GM11168 (cell line): Measurements from ENCODE around the gene CREB3.

Experiments
- in situ Hi-C: fragments of 300-500 bp; cut with MboI; formaldehyde crosslinking; loops from one replicate; pipeline ENCODE4 v1.12.0; 2022; ENCODE audit warnings: low sequenced_read_pairs; ENCODE audit not compliant: unreplicated experiment

Gene CREB3, protein sequence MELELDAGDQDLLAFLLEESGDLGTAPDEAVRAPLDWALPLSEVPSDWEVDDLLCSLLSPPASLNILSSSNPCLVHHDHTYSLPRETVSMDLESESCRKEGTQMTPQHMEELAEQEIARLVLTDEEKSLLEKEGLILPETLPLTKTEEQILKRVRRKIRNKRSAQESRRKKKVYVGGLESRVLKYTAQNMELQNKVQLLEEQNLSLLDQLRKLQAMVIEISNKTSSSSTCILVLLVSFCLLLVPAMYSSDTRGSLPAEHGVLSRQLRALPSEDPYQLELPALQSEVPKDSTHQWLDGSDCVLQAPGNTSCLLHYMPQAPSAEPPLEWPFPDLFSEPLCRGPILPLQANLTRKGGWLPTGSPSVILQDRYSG

GRCh38 chr9:35732185-35732799, at the start of gene CREB3, which contains the start of gene TLN1:
Gene CREB3 (plus strand): TSS chr9:35732666. CDS start chr9:35732773, 107 bp downstream.
Gene TLN1 (minus strand): TSS chr9:35732195. CDS start chr9:35725694, 6,501 bp downstream.
- in situ Hi-C loops, result loop anchor here (25.0 kb wide), 1 partner anchor 670 kb away; the partner anchor contains the start of gene VCP

DNA sequence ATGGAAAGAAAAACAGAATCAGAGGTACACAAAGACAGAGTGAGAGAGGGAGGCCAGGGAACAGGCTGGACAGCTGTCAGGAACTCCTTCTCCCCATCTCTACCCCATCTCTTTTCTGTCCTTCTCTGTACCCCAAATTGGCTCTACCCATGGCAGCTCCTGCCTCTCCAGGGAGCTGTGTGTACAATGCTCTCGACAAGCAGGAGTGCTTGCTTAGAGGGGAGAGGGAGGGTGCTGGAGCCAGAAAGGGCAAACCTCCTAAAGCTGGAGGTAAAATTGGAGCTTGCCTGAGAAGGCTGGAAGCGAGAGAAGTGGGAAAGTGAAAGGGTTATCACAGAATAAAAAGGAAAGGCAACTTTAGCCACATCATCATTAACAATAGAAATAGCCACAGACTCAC, 49.1 kb upstream of the CREB3 start:
- in situ Hi-C loops, result no loop called here

- in situ Hi-C loops, result no loop called here
Observed at GRCh38 chr9:35684921-35685320, 47.5 kb upstream of the CREB3 start.

DNA sequence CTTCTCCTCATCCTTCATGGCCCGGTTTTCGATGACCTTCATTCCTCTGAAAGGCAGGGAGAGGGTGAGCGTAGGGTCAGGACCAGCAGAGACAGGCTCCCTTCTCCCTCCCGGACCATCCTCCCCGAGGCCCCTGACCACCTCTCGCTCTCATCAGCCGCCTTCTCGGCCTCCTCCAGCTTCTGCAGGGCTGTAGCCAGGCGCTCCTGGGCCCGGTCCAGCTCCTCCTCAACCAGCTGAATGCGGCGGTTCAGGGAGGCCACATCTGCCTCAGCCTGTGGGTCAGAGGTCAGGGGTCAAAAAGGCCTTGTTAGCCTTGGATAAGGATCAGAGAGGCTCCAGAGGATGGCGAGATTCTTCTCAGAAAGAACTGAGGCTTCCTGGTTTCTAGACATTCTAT, 47.0 kb upstream of the CREB3 start:
- in situ Hi-C loops, result no loop called here

GRCh38 chr9:35686222-35687203, 46.0 kb upstream of the CREB3 start:
- in situ Hi-C loops, result no loop called here

DNA sequence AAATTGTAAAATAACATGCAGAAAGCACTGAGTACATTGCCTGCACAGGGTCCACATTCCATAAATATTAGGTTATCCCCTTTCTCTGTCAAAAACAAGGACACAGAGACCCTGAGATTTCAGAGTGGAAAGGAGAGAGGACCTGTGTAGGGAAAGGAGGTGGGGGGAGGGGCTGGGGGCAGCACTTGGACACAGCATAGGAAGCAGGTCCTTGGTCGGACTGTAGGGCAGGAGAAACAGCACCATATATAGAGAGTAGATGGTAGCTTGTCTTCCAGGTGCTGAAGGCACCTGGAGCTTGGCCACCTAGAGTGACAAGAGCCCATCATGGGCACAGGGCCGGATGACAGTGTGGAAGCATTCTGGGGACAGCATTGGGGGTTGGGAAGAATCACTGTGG, 45.2 kb upstream of the CREB3 start:
- in situ Hi-C loops, result no loop called here

DNA sequence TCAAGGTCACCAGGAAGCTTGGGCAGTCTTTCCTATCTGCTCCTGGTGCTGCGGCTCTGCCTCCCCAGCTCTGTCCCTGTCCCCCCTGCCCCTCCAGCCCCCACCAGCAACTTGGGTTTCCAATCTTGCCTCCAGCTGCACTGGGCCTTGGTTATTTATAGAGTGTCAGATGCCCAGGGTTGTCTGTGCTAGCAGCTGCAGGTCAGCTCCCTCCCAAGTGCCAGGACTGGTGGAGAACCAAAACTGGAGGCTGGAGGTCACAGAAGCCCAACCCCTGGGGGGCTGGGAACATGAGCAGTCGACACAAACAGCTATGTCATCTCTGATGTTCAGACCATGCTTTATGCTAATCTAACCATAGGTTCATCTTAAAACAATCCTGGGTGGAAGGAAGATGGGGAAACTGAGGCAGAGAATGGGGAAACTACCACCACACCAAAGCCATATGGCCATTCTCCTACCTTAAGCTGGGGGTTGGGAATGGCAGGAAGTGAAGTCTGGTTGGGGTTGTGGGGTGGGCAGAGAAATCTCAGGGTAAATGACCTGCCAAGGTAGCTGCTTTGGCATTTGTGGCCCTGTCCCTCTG, 44.4 kb upstream of the CREB3 start:
- in situ Hi-C loops, result no loop called here

DNA sequence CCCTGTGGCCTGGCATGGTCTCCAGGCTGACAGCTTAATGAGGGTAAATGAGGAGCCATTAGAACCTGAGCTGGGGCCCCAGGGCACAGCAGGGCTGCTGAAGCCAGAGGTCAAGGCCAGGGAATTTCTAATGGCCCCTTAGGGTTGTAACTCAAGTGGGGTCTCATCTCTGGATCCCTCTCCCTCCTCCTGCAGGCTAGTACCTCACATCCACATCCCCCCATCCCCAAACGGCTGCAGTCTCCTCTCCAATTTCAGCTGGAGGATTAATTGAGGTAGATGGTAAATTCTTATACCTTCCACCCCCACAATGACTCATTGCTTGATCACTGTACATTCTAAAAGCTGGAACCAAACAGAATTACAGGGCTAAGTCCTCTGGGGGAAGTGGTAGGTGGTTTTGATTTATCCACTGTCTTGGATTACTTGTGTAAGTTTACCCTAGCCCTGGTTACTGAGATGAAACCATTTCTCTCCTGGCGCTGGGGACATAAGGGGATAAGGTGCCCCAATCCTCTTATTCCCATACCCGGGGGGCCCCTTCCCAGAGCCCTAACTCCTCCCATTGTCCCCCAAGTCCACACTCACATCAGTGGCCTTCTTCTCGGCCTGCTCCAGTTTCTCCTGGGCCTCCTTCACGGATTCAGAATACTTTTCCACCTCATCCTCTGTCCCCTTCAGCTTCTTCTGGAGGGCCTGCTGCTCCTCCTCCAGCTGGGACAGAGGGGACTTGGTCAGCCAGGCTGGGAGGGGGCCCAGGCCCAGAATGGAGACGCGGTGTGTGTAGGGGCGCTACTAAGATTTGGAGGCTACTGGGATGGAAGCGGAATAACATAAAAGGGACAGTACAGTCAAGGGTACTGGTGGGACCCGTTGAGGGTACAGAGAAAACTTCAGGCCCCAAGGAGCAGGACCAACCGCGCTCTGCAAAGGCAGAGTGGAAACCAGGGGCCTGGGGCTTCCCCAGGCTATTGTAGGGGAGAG, 43.6 kb upstream of the CREB3 start:
- in situ Hi-C loops, result no loop called here

- in situ Hi-C loops, result no loop called here
Observed at GRCh38 chr9:35689542-35690293, 42.7 kb upstream of the CREB3 start, which contains the start of gene TPM2. Gene TPM2 (minus strand): TSS chr9:35689925. CDS start chr9:35689817, 108 bp downstream.

DNA sequence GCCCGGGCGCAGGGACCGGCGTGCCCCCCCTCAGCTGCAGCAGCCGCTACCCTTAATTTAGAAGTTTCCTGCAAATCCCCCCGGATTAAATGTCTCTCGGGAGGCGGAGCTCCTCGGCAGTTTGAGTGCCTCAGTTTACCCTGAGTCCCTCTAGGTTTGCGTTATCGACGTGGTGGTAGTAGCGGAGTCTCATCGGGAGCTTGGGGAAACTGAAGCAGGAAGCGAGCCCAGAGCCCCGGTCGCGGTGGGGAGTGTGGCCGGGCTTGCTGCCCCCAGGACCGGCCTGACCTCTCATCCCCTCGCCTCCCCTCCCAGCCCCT, 42.2 kb upstream of the CREB3 start:
- in situ Hi-C loops, result no loop called here

GRCh38 chr9:35690614-35691333, 41.7 kb upstream of the CREB3 start:
- in situ Hi-C loops, result no loop called here

DNA sequence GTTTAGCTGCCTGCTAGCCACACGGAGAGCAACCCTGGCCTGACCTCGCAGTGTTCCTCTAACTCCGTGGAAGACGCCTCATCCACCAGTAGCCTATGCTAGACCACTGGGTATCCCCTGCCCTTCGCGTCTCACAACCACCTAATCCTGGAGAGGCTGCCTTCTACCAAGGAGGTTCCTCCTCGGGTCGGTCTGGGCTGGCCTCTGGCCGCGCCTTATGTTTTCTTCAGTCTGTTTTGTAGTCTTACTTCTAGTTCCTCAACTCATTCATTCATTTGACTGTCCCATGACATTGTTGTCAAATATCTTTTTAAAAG, 41.2 kb upstream of the CREB3 start:
- in situ Hi-C loops, result no loop called here

GRCh38 chr9:35691757-35692301, 40.6 kb upstream of the CREB3 start:
- in situ Hi-C loops, result no loop called here

- in situ Hi-C loops, result no loop called here
Observed at GRCh38 chr9:35695943-35696401, 36.5 kb upstream of the CREB3 start.

GRCh38 chr9:35696520-35697215, 35.8 kb upstream of the CREB3 start:
- in situ Hi-C loops, result no loop called here

DNA sequence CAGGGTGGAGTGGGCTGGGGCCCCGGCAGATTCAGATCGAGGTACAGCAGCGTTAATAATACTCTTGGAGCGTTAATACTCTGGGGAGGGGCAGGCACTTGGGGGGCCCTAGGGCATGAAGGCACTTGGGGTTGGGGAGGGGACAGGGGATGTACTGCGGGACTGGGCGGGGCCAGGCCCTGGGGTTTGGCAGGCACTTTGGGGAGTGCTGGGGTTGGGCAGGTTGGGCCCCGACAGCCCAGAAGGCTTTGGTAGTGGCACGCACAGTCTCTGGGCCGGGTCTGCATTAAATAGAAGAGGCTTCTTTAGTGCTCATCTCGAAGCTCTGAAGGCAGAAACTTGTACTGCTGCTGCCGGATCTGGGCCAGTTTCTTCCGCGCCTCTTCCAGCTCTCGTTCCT, 35.0 kb upstream of the CREB3 start:
- in situ Hi-C loops, result no loop called here

DNA sequence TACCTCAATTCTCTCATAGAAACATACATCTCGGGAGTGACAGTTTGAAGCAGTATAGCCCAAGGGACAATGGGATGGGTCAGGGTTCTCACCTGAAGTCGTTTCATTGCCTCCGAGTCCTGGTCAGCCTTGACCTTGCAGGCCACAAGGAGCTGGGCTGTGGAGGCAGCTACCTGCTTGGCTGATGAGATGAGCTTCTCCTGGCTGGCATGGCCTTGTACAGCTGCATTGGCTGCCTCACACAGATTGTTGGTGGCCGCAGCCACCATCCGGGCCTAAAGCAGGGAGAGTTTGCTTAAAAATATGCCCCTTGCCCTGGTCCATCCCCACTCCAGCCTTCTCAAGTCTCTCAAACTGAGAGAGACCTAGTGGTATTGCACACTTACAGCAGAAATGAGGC, 34.2 kb upstream of the CREB3 start:
- in situ Hi-C loops, result no loop called here
